Measurements from ENCODE around the gene CLUH. TPM values are rescaled to one million over a fixed set of nuclear protein-coding genes. Genes with fewer than 3 reads are reported as not detected.
"Not testable (repeated sequence)": the region's sequence is repeated elsewhere in the genome, so short reads cannot be mapped to it uniquely, and the experiment has no call there.

CLUH gene
- total RNA-seq, 1 experiment from 2014 or later = 175 TPM

- Histone ChIP-seq H3K79me2 (ENCODE audit: insufficient read depth, low read length) (peaks cover under 1% of the 10 kb centered on the region), H3K27me3 (ENCODE audit: insufficient read depth, low read length) (no peaks in the 10 kb centered on the region), H3K9me2 (ENCODE audit: insufficient read depth) (no peaks in the 10 kb centered on the region), H3K4me2 (ENCODE audit: low read length) (no peak overlapping the region), H3K4me1 (ENCODE audit: control insufficient read depth in 1 of 2, insufficient read depth in 2 of 2, low read length in 2 of 2) (no peaks in the 10 kb centered on the region), H3K36me3 (ENCODE audit: control insufficient read depth in 1 of 2, insufficient read depth in 2 of 2, low read length in 2 of 2) (peaks cover 30 to 35% of the 10 kb centered on the region in 2 experiments), H3K27ac (ENCODE audit: low read depth, low read length) (no peak overlapping the region), H3K4me3 (replicated peaks in 1 of 2; ENCODE audit: low read depth in 1 of 2, low read length in 2 of 2) (no peak overlapping the region), H3K9me3 (ENCODE audit: control insufficient read depth in 1 of 2, insufficient read depth in 1 of 2, low read depth in 1 of 2, low read length in 2 of 2) (no peaks in the 10 kb centered on the region), H3K9ac (ENCODE audit: low read length) (no peak overlapping the region), H4K20me1 (ENCODE audit: insufficient read depth) (peaks cover 6% of the 10 kb centered on the region), H2AFZ (ENCODE audit: low read depth, low read length, poor library complexity, severe bottlenecking) (no peak overlapping the region)
- no peak for ATAC-seq
- RAD21 ChIA-PET (ENCODE audit: low non-redundant PET in 1 of 2, low total read pairs in 2 of 2, uncharacterized antibody in 2 of 2, unreplicated experiment in 2 of 2) = no interaction called here
- no peak for DNase-seq (ENCODE audit: low read depth, low spot score)
- no TSS peak for BruUV-seq (replicated peaks)
- POLR2A ChIA-PET = no interaction called here
- intact Hi-C loops (cut with micrococcal nuclease) = no loop called here
- CTCF ChIA-PET = no interaction called here
- TF ChIP-seq EZH2phosphoT487 (IDR thresholded peaks at IDR 0.05; ENCODE audit: borderline replicate concordance) = no peak
- TF ChIP-seq JUND (IDR thresholded peaks at IDR 0.05) = no peak
Observed at GRCh38 chr17:2681650-2682049, 29.9 kb downstream of the CLUH start.

DNA sequence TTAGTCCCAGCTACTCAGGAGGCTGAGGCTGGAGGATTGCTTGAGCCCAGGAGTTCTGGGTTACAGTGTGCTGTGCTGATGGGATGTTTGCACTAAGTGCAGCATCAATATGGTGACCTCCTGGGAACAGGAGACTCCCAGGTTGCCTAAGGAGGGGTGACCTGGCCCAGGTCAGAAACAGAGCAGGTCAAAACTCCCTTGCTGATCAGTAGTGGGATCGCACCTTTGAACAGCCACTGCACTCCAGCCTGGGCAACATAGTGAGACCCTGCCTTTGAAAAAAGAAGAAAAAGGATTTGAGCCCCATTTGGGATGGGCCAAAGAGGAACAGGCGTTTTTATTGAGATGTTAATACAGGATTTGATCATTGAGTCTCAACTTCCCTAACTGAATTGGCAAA is 30.6 kb downstream of the CLUH start:
- no peak overlapping the region for H2AFZ ChIP-seq (ENCODE audit: low read depth, low read length, poor library complexity, severe bottlenecking)
- no peak overlapping the region for H3K4me2 ChIP-seq (ENCODE audit: low read length)
- no peak for TF ChIP-seq FOSL1 (IDR thresholded peaks at IDR 0.05; ENCODE audit: low read depth)
- no peak for TF ChIP-seq TCF7L2 (IDR thresholded peaks at IDR 0.05; ENCODE audit: borderline replicate concordance, extremely low read depth, insufficient read depth, insufficient read length)
- ChIA-PET POLR2A (no interaction called here), CTCF (no interaction called here), RAD21 (ENCODE audit: low non-redundant PET in 1 of 2, low total read pairs in 2 of 2, uncharacterized antibody in 2 of 2, unreplicated experiment in 2 of 2) (no interaction called here)
- no peak overlapping the region for H3K9ac ChIP-seq (ENCODE audit: low read length)
- H3K27ac ChIP-seq (ENCODE audit: low read depth, low read length) = no peak overlapping the region
- H3K36me3 ChIP-seq (ENCODE audit: control insufficient read depth in 1 of 2, insufficient read depth in 2 of 2, low read length in 2 of 2) = peaks cover 35 to 41% of the 10 kb centered on the region in 2 experiments
- H3K9me2 ChIP-seq (ENCODE audit: insufficient read depth) = no peaks in the 10 kb centered on the region
- DNase-seq (ENCODE audit: low read depth, low spot score) (no peak), ATAC-seq (no peak)
- H3K9me3 ChIP-seq (ENCODE audit: control insufficient read depth in 1 of 2, insufficient read depth in 1 of 2, low read depth in 1 of 2, low read length in 2 of 2) = no peaks in the 10 kb centered on the region
- no peaks in the 10 kb centered on the region for H3K4me1 ChIP-seq (ENCODE audit: control insufficient read depth in 1 of 2, insufficient read depth in 2 of 2, low read length in 2 of 2)
- H3K27me3 ChIP-seq (ENCODE audit: insufficient read depth, low read length) = no peaks in the 10 kb centered on the region
- no peak overlapping the region for H3K4me3 ChIP-seq (replicated peaks in 1 of 2; ENCODE audit: low read depth in 1 of 2, low read length in 2 of 2)
- no TSS peak for BruUV-seq (replicated peaks)
- H4K20me1 ChIP-seq (ENCODE audit: insufficient read depth) = peaks cover 11% of the 10 kb centered on the region
- peaks cover 8% of the 10 kb centered on the region for H3K79me2 ChIP-seq (ENCODE audit: insufficient read depth, low read length)
- intact Hi-C loops (cut with micrococcal nuclease) = no loop called here

DNA sequence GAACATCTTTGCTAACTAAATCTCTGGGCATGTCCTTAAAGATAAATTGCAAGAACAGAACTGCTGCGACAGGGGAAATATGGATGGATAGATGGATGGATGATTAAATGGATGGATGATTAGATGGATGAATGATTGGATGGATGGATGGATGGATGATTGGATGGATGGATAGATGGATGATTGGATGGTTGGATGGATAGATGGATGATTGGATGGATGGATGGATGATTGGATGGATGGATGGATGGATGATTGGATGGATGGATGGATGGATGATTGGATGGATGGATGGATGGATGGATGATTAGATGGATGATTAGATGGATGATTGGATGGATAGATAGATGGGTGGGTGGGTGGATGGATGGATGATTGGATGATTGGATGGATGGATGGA is 32.3 kb downstream of the CLUH start:
- RAD21 ChIA-PET (ENCODE audit: low non-redundant PET in 1 of 2, low total read pairs in 2 of 2, uncharacterized antibody in 2 of 2, unreplicated experiment in 2 of 2); BruUV-seq (replicated peaks); ATAC-seq; H3K4me3 ChIP-seq (replicated peaks in 1 of 2; ENCODE audit: low read depth in 1 of 2, low read length in 2 of 2); H3K4me2 ChIP-seq (ENCODE audit: low read length); CTCF ChIA-PET; H3K4me1 ChIP-seq (ENCODE audit: control insufficient read depth in 1 of 2, insufficient read depth in 2 of 2, low read length in 2 of 2); POLR2A ChIA-PET; DNase-seq (ENCODE audit: low read depth, low spot score); H2AFZ ChIP-seq (ENCODE audit: low read depth, low read length, poor library complexity, severe bottlenecking); H3K27me3 ChIP-seq (ENCODE audit: insufficient read depth, low read length); H3K9me2 ChIP-seq (ENCODE audit: insufficient read depth); H3K9ac ChIP-seq (ENCODE audit: low read length); H3K27ac ChIP-seq (ENCODE audit: low read depth, low read length); H3K9me3 ChIP-seq (ENCODE audit: control insufficient read depth in 1 of 2, insufficient read depth in 1 of 2, low read depth in 1 of 2, low read length in 2 of 2): not testable (repeated sequence)
- intact Hi-C loops (cut with micrococcal nuclease) = loop anchor here (5.0 to 10.0 kb wide), 4 partner anchors 84 to 254 kb away; partner anchors contain the start of genes METTL16 and PAFAH1B1
- H3K36me3 ChIP-seq (ENCODE audit: control insufficient read depth in 1 of 2, insufficient read depth in 2 of 2, low read length in 2 of 2) = peaks cover 37 to 48% of the 10 kb centered on the region in 2 experiments
- peaks cover 18% of the 10 kb centered on the region for H3K79me2 ChIP-seq (ENCODE audit: insufficient read depth, low read length)
- peaks cover 11% of the 10 kb centered on the region for H4K20me1 ChIP-seq (ENCODE audit: insufficient read depth)

Data from HCT116 (cell line).